Measurements from ENCODE around the gene FNDC3B.

FNDC3B gene

GRCh38 chr3:172151651-172152649 lies 112.6 kb downstream of the FNDC3B start:
- DNase-seq (ENCODE audit: low spot score) = no peak

- DNase-seq (ENCODE audit: low spot score) = no peak
Observed at GRCh38 chr3:172152874-172153273, 113.5 kb downstream of the FNDC3B start.

GRCh38 chr3:172153335-172153861 lies 114.0 kb downstream of the FNDC3B start:
- no peak for DNase-seq (ENCODE audit: low spot score)

GRCh38 chr3:172154768-172155664 lies 115.6 kb downstream of the FNDC3B start:
- no peak for DNase-seq (ENCODE audit: low spot score)

- no peak for DNase-seq (ENCODE audit: low spot score)
Observed at GRCh38 chr3:172155897-172156585, 116.7 kb downstream of the FNDC3B start.

GRCh38 chr3:172156586-172156955 lies 117.2 kb downstream of the FNDC3B start:
- no peak for DNase-seq (ENCODE audit: low spot score)

GRCh38 chr3:172157564-172158258 lies 118.3 kb downstream of the FNDC3B start:
- DNase-seq (ENCODE audit: low spot score) = no peak

- no peak for DNase-seq (ENCODE audit: low spot score)
Observed at GRCh38 chr3:172158741-172159140, 119.4 kb downstream of the FNDC3B start.

- DNase-seq (ENCODE audit: low spot score) = no peak
Observed at GRCh38 chr3:172159376-172159775, 120.0 kb downstream of the FNDC3B start.

- DNase-seq (ENCODE audit: low spot score) = no peak
Observed at GRCh38 chr3:172159962-172160538, 120.7 kb downstream of the FNDC3B start.

- DNase-seq (ENCODE audit: low spot score) = no peak
Observed at GRCh38 chr3:172161133-172161789, 121.9 kb downstream of the FNDC3B start.

GRCh38 chr3:172161959-172162358 lies 122.6 kb downstream of the FNDC3B start:
- no peak for DNase-seq (ENCODE audit: low spot score)

GRCh38 chr3:172163320-172163719 lies 123.9 kb downstream of the FNDC3B start:
- DNase-seq (ENCODE audit: low spot score) = no peak

GRCh38 chr3:172164620-172165362 lies 125.4 kb downstream of the FNDC3B start:
- DNase-seq (ENCODE audit: low spot score) = no peak

- DNase-seq (ENCODE audit: low spot score) = no peak
Observed at GRCh38 chr3:172166261-172166660, 126.9 kb downstream of the FNDC3B start.

GRCh38 chr3:172166890-172167289 lies 127.5 kb downstream of the FNDC3B start:
- DNase-seq (ENCODE audit: low spot score) = no peak

GRCh38 chr3:172167892-172168648 lies 128.7 kb downstream of the FNDC3B start:
- no peak for DNase-seq (ENCODE audit: low spot score)

GRCh38 chr3:172170073-172170709 lies 130.8 kb downstream of the FNDC3B start:
- DNase-seq (ENCODE audit: low spot score) = no peak

Measured in hematopoietic multipotent progenitor cell treated with erythropoietin and hydrocortisone succinate and interleukin-3 and kit ligand, for 15 days (in vitro differentiated cells).